HEK293T (cell line): ENCODE results near the gene CBR3.
"Not testable (repeated sequence)": the region's sequence is repeated elsewhere in the genome, so short reads cannot be mapped to it uniquely, and the experiment has no call there.

Source experiments
- CTCF ChIA-PET: fragments of 350-600 bp; formaldehyde crosslinking; extraction: SDS; loops from one replicate; lab custom pipeline; 2021; ENCODE audit warnings: antibody characterized with exemption, inconsistent platforms; lab: Yijun Ruan, JAX
- POLR2A ChIA-PET: fragments of 350-600 bp; formaldehyde crosslinking; extraction: SDS; loops from one replicate; lab custom pipeline; 2020; ENCODE audit warnings: antibody characterized with exemption, inconsistent platforms; lab: Yijun Ruan, JAX
- DNase-seq: peaks from one replicate; pipeline ENCODE4 v3.0.0; 2012; ENCODE audit warnings: mixed read lengths; ENCODE audit errors: extremely low spot score
- ARNT ChIP-seq: fragments of 450-650 bp; IDR thresholded peaks from 2 replicates; pipeline ENCODE4 v1.6.1; 2017; ENCODE audit warnings: mild to moderate bottlenecking
- BHLHE40 ChIP-seq: fragments of 450-650 bp; IDR thresholded peaks from 2 replicates; pipeline ENCODE4 v1.6.1; 2016; ENCODE audit warnings: mild to moderate bottlenecking, moderate library complexity, borderline replicate concordance
- CTBP1 ChIP-seq: fragments of 450-650 bp; IDR thresholded peaks from 2 replicates; pipeline ENCODE4 v1.6.1; 2016; ENCODE audit warnings: borderline replicate concordance
- ELF4 ChIP-seq: fragments of 450-650 bp; IDR thresholded peaks from 2 replicates; pipeline ENCODE4 v1.6.1; 2017; ENCODE audit warnings: antibody characterized with exemption
- FOXA1 ChIP-seq: fragments of 450-650 bp; IDR thresholded peaks from 2 replicates; pipeline ENCODE4 v1.6.1; 2016; ENCODE audit warnings: mild to moderate bottlenecking
- FOXK2 ChIP-seq: fragments of 450-650 bp; IDR thresholded peaks from 2 replicates; pipeline ENCODE4 v1.6.1; 2016; ENCODE audit warnings: mild to moderate bottlenecking
- FOXM1 ChIP-seq: fragments of 450-650 bp; IDR thresholded peaks from 2 replicates; pipeline ENCODE4 v1.6.1; 2017; ENCODE audit warnings: mild to moderate bottlenecking, borderline replicate concordance
- HDGF ChIP-seq: fragments of 450-650 bp; IDR thresholded peaks from 2 replicates; pipeline ENCODE4 v1.6.1; 2017; ENCODE audit warnings: antibody characterized with exemption, borderline replicate concordance
- L3MBTL2 ChIP-seq: fragments of 450-650 bp; conservative IDR thresholded peaks from 2 replicates; pipeline ENCODE4 v1.6.1; 2016; ENCODE audit warnings: mild to moderate bottlenecking
- LEF1 ChIP-seq: fragments of 450-650 bp; IDR thresholded peaks from 2 replicates; pipeline ENCODE4 v1.6.1; 2017; ENCODE audit warnings: mild to moderate bottlenecking, borderline replicate concordance
- NFRKB ChIP-seq: fragments of 450-650 bp; IDR thresholded peaks from 2 replicates; pipeline ENCODE4 v1.6.1; 2016; ENCODE audit warnings: mild to moderate bottlenecking, moderate library complexity
- SP1 ChIP-seq: fragments of 450-650 bp; IDR thresholded peaks from 2 replicates; pipeline ENCODE4 v1.6.1; 2017
- SUZ12 ChIP-seq: fragments of 450-650 bp; IDR thresholded peaks from 2 replicates; pipeline ENCODE4 v1.6.1; 2016; ENCODE audit warnings: mild to moderate bottlenecking
- TARDBP ChIP-seq: fragments of 450-650 bp; IDR thresholded peaks from 2 replicates; pipeline ENCODE4 v1.6.1; 2016
- ZNF384 ChIP-seq: fragments of 450-650 bp; IDR thresholded peaks from 2 replicates; pipeline ENCODE4 v1.6.1; 2016
- TF ChIP-seq, protein P1 (sequence below): fragments of 450-650 bp; IDR thresholded peaks from 2 replicates; pipeline ENCODE4 v1.6.1; 2016

The CBR3 gene

GRCh38 chr21:36130414-36130762 lies 4.5 kb upstream of the CBR3 start:
- POLR2A ChIA-PET, DNase-seq: not testable (repeated sequence)
- TF ChIP-seq L3MBTL2, result peak; percentile 76; the same call in 1 of the 2 replicates
- CTCF ChIA-PET, result interaction anchor here (1.2 kb wide), 1 partner anchor 8 kb away, joined by 4 read pairs; no protein-coding TSS in a partner anchor

GRCh38 chr21:36130839-36131238 lies 4.0 kb upstream of the CBR3 start:
- CTCF ChIA-PET, result interaction anchor here (1.2 kb wide), 1 partner anchor 8 kb away, joined by 4 read pairs; no protein-coding TSS in a partner anchor
- POLR2A ChIA-PET, DNase-seq: not testable (repeated sequence)

DNA sequence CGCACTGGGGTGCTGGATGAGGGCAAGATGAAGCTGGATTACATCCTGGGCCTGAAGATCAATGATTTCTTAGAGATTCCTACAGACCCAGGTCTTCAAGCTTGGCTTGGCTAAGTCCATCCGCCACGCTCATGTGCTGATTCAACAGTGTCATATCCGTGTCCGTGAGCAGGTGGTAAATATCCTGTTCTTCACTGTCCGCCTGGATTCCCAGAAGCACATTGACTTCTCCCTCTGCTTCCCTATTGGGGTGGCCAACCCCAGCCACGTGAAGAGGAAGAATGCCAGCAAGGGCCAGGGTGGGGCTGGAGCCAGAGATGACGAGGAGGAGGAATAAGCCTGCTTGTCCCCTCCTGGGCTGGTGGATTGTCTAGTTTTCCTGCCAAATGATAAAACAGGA lies 2.2 kb upstream of the CBR3 start:
- POLR2A ChIA-PET, result interaction anchor here (0.7 kb wide), 1 partner anchor 187 kb away, joined by 3 read pairs; the partner anchor contains the start of gene MORC3
- TF ChIP-seq HDGF (no peak), BHLHE40 (no peak), SP1 (no peak), ARNT (no peak), FOXM1 (no peak), ZNF384 (no peak), ELF4 (no peak), CTBP1 (no peak), SUZ12 (no peak), FOXA1 (no peak), NFRKB (no peak), L3MBTL2 (no peak), FOXK2 (no peak)
- TF ChIP-seq, protein P1, sequence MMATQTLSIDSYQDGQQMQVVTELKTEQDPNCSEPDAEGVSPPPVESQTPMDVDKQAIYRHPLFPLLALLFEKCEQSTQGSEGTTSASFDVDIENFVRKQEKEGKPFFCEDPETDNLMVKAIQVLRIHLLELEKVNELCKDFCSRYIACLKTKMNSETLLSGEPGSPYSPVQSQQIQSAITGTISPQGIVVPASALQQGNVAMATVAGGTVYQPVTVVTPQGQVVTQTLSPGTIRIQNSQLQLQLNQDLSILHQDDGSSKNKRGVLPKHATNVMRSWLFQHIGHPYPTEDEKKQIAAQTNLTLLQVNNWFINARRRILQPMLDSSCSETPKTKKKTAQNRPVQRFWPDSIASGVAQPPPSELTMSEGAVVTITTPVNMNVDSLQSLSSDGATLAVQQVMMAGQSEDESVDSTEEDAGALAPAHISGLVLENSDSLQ, result no peak
- DNase-seq, result no peak
- CTCF ChIA-PET, result interaction anchor here (0.9 to 1.0 kb wide), 2 partner anchors 9 to 14 kb away, joined by 3 read pairs; no protein-coding TSS in a partner anchor

- TF ChIP-seq SUZ12 (no peak), FOXK2 (no peak), TARDBP (no peak), L3MBTL2 (peak; percentile 61; the same call in 1 of the 2 replicates), HDGF (no peak), ZNF384 (no peak)
- ChIA-PET POLR2A (interaction anchor here (0.6 to 2.1 kb wide), 8 partner anchors 15 to 245 kb away, joined by 3 to 7 read pairs (median 3); partner anchors contain the start of genes CBR1, MORC3 and SETD4), CTCF (interaction anchor here (0.6 to 1.0 kb wide), 3 partner anchors 14 to 124 kb away, joined by 3 read pairs; no protein-coding TSS in a partner anchor)
- DNase-seq, result peak; percentile 70
Observed at GRCh38 chr21:36135391-36136102, 668 bp downstream of the CBR3 start.

GRCh38 chr21:36139791-36140190 lies 4.9 kb downstream of the CBR3 start:
- DNase-seq, POLR2A ChIA-PET: not testable (repeated sequence)
- CTCF ChIA-PET, result interaction anchor here (0.7 kb wide), 1 partner anchor 16 kb away, joined by 6 read pairs; no protein-coding TSS in a partner anchor

- ChIA-PET CTCF (interaction anchor here (0.7 to 1.5 kb wide), 4 partner anchors 9 to 79 kb away, joined by 3 to 6 read pairs (median 4); no protein-coding TSS in a partner anchor), POLR2A (no interaction called here)
- DNase-seq, result peak; percentile 75
- TF ChIP-seq FOXK2, result no peak
- TF ChIP-seq CTBP1, result no peak
- TF ChIP-seq ELF4, result no peak
- no peak for TF ChIP-seq NFRKB
- no peak for TF ChIP-seq SP1
- no peak for TF ChIP-seq SUZ12
- no peak for TF ChIP-seq L3MBTL2
- TF ChIP-seq, protein P1, result no peak
- no peak for TF ChIP-seq ZNF384
- no peak for TF ChIP-seq TARDBP
- TF ChIP-seq HDGF, result no peak
- TF ChIP-seq ARNT, result no peak
- TF ChIP-seq LEF1, result no peak
- no peak for TF ChIP-seq FOXA1
- no peak for TF ChIP-seq FOXM1
Observed at GRCh38 chr21:36141513-36141925, 6.6 kb downstream of the CBR3 start.

GRCh38 chr21:36144233-36144632 lies 9.4 kb downstream of the CBR3 start:
- CTCF ChIA-PET, POLR2A ChIA-PET, DNase-seq: not testable (repeated sequence)

- no peak for DNase-seq
- ChIA-PET CTCF (no interaction called here), POLR2A (no interaction called here)
- TF ChIP-seq, protein P1, result no peak
- no peak for TF ChIP-seq CTBP1
- no peak for TF ChIP-seq SP1
- TF ChIP-seq FOXM1, result no peak
- no peak for TF ChIP-seq FOXK2
- no peak for TF ChIP-seq SUZ12
- TF ChIP-seq TARDBP, result no peak
- TF ChIP-seq L3MBTL2, result no peak
- no peak for TF ChIP-seq BHLHE40
- TF ChIP-seq ARNT, result no peak
- no peak for TF ChIP-seq ELF4
Observed at GRCh38 chr21:36145259-36145658, 10.4 kb downstream of the CBR3 start.
